Activated T-helper 2 cell treated with anti-CD3 and anti-CD28 coated beads, Interferon-gamma antibody, Interleukin-2, Interleukin-4, amounts not matched to agents 10 μg/mL and 5 μg/mL and 100 μg/mL, durations not matched to agents 14 hours and 24 hours and 36 hours (primary cell): ENCODE measurements around the gene FAM76A. TPM values are rescaled to one million over a fixed set of nuclear protein-coding genes. Genes with fewer than 3 reads are reported as not detected.

Experiments used
- DNase-seq: peaks from one replicate; pipeline ENCODE4 v3.0.0; 2021; ENCODE audit warnings: low spot score
- H3K27ac Mint-ChIP-seq: one replicate; pipeline ENCODE4 v1.8.0; 2021; ENCODE audit warnings: mixed read lengths
- H3K27me3 Mint-ChIP-seq: one replicate; pipeline ENCODE4 v1.8.0; 2021; ENCODE audit warnings: low read depth, mixed read lengths
- H3K36me3 Mint-ChIP-seq: one replicate; pipeline ENCODE4 v1.8.0; 2021; ENCODE audit warnings: low read depth, mixed read lengths
- H3K4me1 Mint-ChIP-seq: one replicate; pipeline ENCODE4 v1.8.0; 2021; ENCODE audit warnings: low read depth, mixed read lengths
- H3K4me3 Mint-ChIP-seq: one replicate; pipeline ENCODE4 v1.8.0; 2021; ENCODE audit warnings: low read depth, mild to moderate bottlenecking, moderate library complexity, mixed read lengths
- H3K9me3 Mint-ChIP-seq: one replicate; pipeline ENCODE4 v1.8.0; 2021; ENCODE audit warnings: mixed read lengths
- intact Hi-C: fragments of 100-400 bp; cut with micrococcal nuclease; formaldehyde crosslinking; loops from one replicate; pipeline ENCODE4 v1.15.1; 2023
- total RNA-seq: library from RNA; stranded (reverse); gene quantifications from 2 replicates; pipeline ENCODE4 v1.2.3, GENCODE V29; 2022

Gene FAM76A
- total RNA-seq, 1 donor from 2014 or later: 13.6 TPM

DNA sequence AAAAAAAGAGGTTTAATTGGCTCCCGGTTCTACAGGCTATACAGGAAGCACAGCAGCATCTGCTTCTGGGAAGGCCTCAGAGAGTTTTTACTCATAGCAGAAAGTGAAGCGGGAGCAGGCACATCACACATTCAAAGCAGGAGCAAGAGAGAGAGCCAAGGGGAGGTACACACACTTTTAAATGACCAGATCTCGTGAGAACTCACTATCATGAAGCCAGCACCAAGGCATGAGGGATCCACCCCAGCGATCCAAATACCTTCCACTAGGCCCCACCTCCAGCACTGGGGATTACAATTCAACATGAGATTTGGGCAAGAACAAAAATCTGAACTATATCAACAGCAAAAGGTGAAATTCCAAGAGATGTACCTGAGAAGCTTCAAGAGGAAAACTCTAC lies 20.8 kb upstream of the FAM76A start:
- H3K27ac Mint-ChIP-seq: no peak overlapping the region
- peaks cover 11% of the 10 kb centered on the region for H3K27me3 Mint-ChIP-seq
- intact Hi-C loops: no loop called here
- H3K36me3 Mint-ChIP-seq: no peaks in the 10 kb centered on the region
- H3K4me1 Mint-ChIP-seq: no peaks in the 10 kb centered on the region
- DNase-seq: no peak
- H3K9me3 Mint-ChIP-seq: peaks cover 21% of the 10 kb centered on the region
- no peak overlapping the region for H3K4me3 Mint-ChIP-seq

DNA sequence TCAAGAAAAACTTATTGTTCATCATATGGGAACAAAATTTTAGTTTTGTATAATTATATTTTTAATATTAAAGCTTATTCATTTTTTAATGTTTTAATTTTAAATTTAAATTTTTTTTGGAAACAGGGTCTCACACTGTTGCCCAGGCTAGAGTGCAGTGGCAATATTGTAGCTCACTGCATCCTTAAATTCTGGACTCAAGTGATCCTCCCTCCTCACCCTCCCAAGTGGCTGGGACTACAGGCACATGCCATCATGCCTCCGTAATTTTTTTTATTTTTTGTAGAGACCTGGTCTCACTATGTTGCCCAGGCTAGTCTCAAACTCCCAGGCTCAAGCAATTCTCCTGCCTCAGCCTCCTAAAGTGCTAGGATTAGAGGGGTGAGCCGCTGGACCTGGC lies 20.2 kb upstream of the FAM76A start:
- no peak overlapping the region for H3K4me3 Mint-ChIP-seq
- H3K36me3 Mint-ChIP-seq: no peaks in the 10 kb centered on the region
- no peak overlapping the region for H3K27ac Mint-ChIP-seq
- H3K27me3 Mint-ChIP-seq: peaks cover 8% of the 10 kb centered on the region
- no peaks in the 10 kb centered on the region for H3K4me1 Mint-ChIP-seq
- intact Hi-C loops: no loop called here
- peaks cover 21% of the 10 kb centered on the region for H3K9me3 Mint-ChIP-seq
- DNase-seq: no peak

GRCh38 chr1:27710574-27710973 lies 15.2 kb upstream of the FAM76A start:
- Mint-ChIP-seq H3K36me3 (no peaks in the 10 kb centered on the region), H3K27ac (no peak overlapping the region), H3K27me3 (peaks cover 6% of the 10 kb centered on the region), H3K4me1 (no peaks in the 10 kb centered on the region), H3K9me3 (peaks cover 1% of the 10 kb centered on the region), H3K4me3 (no peak overlapping the region)
- intact Hi-C loops: no loop called here
- DNase-seq: no peak

DNA sequence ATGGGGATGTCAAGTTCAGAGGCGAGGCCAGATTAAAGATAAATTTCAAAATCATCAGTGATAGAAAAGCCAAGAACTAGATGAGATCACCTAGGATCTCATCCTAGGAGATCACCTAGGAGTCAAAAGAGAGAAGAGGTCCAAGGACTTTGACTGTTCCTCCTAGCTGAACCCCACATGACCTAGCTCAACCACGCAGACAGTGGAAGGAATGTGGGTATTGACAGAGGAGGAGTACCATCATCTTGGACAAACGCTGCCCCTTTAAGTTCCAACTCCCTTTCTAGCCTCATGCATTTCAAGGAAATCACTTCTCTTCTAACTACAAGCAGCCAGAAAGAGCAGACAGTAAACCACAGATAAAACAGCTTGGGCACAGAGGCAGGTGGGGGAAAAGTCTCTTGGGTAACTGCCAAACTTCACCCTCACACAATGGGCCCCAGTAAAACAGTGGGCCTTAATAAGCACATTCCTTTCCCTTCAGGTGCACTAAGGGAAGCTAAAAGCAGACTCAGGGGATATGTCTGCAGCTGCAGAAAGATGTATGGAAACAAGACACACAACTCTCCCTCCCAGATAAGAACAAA lies 12.5 kb upstream of the FAM76A start:
- peaks cover 14% of the 10 kb centered on the region for H3K9me3 Mint-ChIP-seq
- H3K4me3 Mint-ChIP-seq: no peak overlapping the region
- H3K36me3 Mint-ChIP-seq: peaks cover 4% of the 10 kb centered on the region
- peaks cover 3% of the 10 kb centered on the region for H3K4me1 Mint-ChIP-seq
- peaks cover 17% of the 10 kb centered on the region for H3K27me3 Mint-ChIP-seq
- H3K27ac Mint-ChIP-seq: no peak overlapping the region
- intact Hi-C loops: no loop called here
- no peak for DNase-seq

DNA sequence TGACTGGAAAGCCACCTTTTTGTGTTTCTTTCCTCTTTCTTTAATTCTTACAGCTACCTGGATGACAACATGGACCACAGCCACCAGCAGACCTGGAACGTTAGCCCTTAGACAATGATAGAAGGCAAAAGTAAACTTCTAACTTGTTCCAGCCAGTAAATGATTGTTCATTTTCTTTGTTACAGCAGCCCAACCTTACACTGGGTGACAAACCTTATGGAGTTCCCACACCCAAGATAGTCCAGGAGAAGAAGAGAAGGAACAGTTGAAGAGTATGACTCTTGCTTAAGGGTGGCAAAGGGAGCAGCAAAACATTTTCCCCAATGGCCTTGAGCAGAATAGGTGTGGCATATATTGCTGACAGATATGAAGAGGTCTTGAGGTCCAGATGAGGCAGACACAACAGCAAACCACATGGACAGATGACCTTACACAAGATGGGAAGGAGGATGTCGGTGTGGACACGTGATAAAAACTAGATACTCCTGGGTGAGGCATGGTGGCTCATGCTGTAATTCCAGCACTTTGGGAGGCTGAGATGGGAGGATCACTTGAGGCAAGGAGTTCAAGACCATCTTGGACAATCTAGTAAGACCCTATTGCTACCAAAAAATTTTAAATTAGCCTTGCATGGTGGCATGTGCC lies 11.8 kb upstream of the FAM76A start:
- no peak overlapping the region for H3K4me3 Mint-ChIP-seq
- peaks cover 4% of the 10 kb centered on the region for H3K36me3 Mint-ChIP-seq
- intact Hi-C loops: no loop called here
- peaks cover 17% of the 10 kb centered on the region for H3K27me3 Mint-ChIP-seq
- peaks cover 3% of the 10 kb centered on the region for H3K4me1 Mint-ChIP-seq
- no peak for DNase-seq
- H3K27ac Mint-ChIP-seq: no peak overlapping the region
- peaks cover 14% of the 10 kb centered on the region for H3K9me3 Mint-ChIP-seq

DNA sequence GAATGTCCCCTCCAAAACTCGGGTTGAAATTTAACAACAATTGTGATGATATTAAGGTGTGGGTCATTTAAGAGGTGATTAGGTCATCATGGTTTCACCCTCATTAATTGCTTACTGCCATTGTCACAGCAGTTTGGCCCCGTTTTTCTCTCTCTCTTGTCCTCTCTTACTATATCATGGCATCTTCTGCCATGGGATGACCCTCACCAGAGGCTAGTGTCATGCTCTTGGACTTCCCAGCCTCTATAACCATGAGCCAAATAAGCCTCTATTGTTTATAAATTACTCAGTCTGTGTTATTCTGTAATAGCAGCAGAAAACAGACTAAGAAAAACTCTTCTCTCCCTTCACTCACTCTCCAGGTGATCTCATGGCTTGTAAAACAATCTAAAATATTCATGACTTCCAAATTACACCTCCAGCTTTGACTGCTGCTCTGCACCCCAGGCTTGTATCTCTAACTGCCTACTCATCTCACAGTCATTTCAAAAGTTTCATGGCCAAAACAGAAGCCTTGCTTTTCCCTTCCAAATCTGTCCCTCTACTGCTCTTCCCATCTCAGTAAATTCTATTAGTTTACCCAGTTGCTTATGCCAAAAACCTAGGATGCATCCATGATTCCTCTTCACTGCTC lies 9.4 kb upstream of the FAM76A start:
- Mint-ChIP-seq H3K27ac (no peak overlapping the region), H3K9me3 (peaks cover 14% of the 10 kb centered on the region), H3K36me3 (peaks cover 4% of the 10 kb centered on the region), H3K4me3 (no peak overlapping the region), H3K4me1 (peaks cover 3% of the 10 kb centered on the region), H3K27me3 (peaks cover 24% of the 10 kb centered on the region)
- intact Hi-C loops: no loop called here
- DNase-seq: no peak

- intact Hi-C loops: loop anchor here (2.0 kb wide), 1 partner anchor 47 kb away; the partner anchor contains the start of gene IFI6
- Mint-ChIP-seq H3K4me3 (no peak overlapping the region), H3K4me1 (peaks cover 3% of the 10 kb centered on the region), H3K27ac (no peak overlapping the region), H3K27me3 (peaks cover 21% of the 10 kb centered on the region), H3K36me3 (peaks cover 4% of the 10 kb centered on the region), H3K9me3 (peaks cover 14% of the 10 kb centered on the region)
- DNase-seq: no peak
These were observed 6.2 kb upstream of the FAM76A start for GRCh38 chr1:27719286-27720251.

GRCh38 chr1:27724961-27725373 lies 794 bp upstream of the FAM76A start:
- intact Hi-C loops: loop anchor here (1.0 to 5.0 kb wide), 3 partner anchors 48 to 402 kb away; partner anchors contain the start of genes AHDC1, STX12 and TMEM222
- peaks cover 14% of the 10 kb centered on the region for H3K36me3 Mint-ChIP-seq
- H3K9me3 Mint-ChIP-seq: no peaks in the 10 kb centered on the region
- peak overlapping the region; percentile 99 for H3K27ac Mint-ChIP-seq
- DNase-seq: no peak
- H3K27me3 Mint-ChIP-seq: no peaks in the 10 kb centered on the region
- peak overlapping the region; percentile 85 for H3K4me3 Mint-ChIP-seq
- H3K4me1 Mint-ChIP-seq: peaks cover 14% of the 10 kb centered on the region

DNA sequence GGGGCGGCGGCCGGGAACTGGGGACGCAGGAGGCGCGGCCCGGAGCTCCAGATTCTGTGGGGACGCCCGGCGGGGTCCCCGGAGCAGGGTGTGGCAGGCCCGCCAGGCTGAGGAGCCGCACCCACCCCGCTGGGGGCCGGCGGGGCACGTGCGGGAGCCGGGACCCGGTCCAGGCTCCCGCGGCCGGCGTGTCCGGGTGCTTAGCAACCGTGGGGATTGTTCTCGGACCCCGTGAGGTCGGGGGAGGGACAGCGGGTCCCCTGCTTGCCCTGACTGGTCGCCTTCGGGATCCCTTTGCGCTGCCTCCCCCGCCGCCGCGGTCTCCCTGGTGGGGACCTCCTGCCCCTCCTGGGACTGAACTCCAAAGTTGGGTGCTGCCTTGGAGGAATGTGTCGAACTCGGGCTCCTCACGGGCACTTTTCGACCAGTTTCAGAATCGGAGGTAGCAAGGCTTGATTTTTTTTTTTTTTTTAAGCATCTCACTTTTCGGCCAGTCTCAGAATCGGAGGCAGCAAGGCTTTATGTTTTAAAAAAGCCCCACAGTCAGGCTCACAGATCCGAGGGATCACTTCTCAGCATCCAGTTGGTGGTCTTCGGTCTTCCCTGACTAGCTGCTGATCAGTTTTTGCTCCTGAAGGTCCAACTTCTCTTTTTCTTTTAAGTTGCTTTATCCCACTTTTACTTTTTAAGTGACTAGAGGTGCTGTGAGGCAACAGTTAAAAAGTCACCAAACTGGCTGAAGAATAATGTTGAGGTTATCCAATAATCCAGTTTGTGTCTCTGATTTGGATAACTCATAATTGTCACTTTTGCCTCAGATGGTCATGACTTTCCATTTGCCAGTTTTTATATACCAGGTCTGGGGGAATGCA lies 648 bp downstream of the FAM76A start:
- Mint-ChIP-seq H3K9me3 (no peaks in the 10 kb centered on the region), H3K27me3 (no peaks in the 10 kb centered on the region), H3K27ac (peak overlapping the region; percentile 33), H3K4me3 (peak overlapping the region; percentile 81), H3K4me1 (peaks cover 14% of the 10 kb centered on the region), H3K36me3 (peaks cover 19% of the 10 kb centered on the region)
- intact Hi-C loops: loop anchor here (2.0 to 5.0 kb wide), 3 partner anchors 56 to 124 kb away; partner anchors contain the start of genes AHDC1 and PPP1R8
- peak; percentile 43 for DNase-seq

- no peaks in the 10 kb centered on the region for H3K9me3 Mint-ChIP-seq
- H3K4me1 Mint-ChIP-seq: peaks cover 14% of the 10 kb centered on the region
- H3K27ac Mint-ChIP-seq: no peak overlapping the region
- DNase-seq: no peak
- peaks cover 22% of the 10 kb centered on the region for H3K36me3 Mint-ChIP-seq
- no peaks in the 10 kb centered on the region for H3K27me3 Mint-ChIP-seq
- peak overlapping the region; percentile 81 for H3K4me3 Mint-ChIP-seq
- intact Hi-C loops: loop anchor here (2.0 to 5.0 kb wide), 3 partner anchors 56 to 125 kb away; partner anchors contain the start of genes AHDC1 and PPP1R8
These were observed 1.4 kb downstream of the FAM76A start for GRCh38 chr1:27727126-27727525.

- H3K27ac Mint-ChIP-seq: no peak overlapping the region
- H3K4me3 Mint-ChIP-seq: no peak overlapping the region
- intact Hi-C loops: no loop called here
- H3K27me3 Mint-ChIP-seq: no peaks in the 10 kb centered on the region
- DNase-seq: no peak
- H3K36me3 Mint-ChIP-seq: peaks cover 44% of the 10 kb centered on the region
- no peaks in the 10 kb centered on the region for H3K4me1 Mint-ChIP-seq
- H3K9me3 Mint-ChIP-seq: no peaks in the 10 kb centered on the region
These were observed 10.5 kb downstream of the FAM76A start for GRCh38 chr1:27736252-27736651.
